Fibroblast of peridontal ligament (primary cell): Measurements from ENCODE around the gene ARPP21.
"Not testable (repeated sequence)": the region's sequence is repeated elsewhere in the genome, so short reads cannot be mapped to it uniquely, and the experiment has no call there.

Experiments used
- DNase-seq: peaks from one replicate; pipeline ENCODE4 v3.0.0-alpha.2; 2010; ENCODE audit errors: extremely low read depth

ARPP21 gene

GRCh38 chr3:35639254-35640186, at the start of gene ARPP21:
ARPP21 (plus strand) TSS chr3:35639525; CDS start chr3:35681752, 42,227 bp downstream.
- DNase-seq = no peak

GRCh38 chr3:35592589-35593295, 46.6 kb upstream of the ARPP21 start:
- no peak for DNase-seq

GRCh38 chr3:35594739-35595138, 44.6 kb upstream of the ARPP21 start:
- no peak for DNase-seq

- DNase-seq = no peak
Observed at GRCh38 chr3:35596335-35596995, 42.9 kb upstream of the ARPP21 start.

- no peak for DNase-seq
Observed at GRCh38 chr3:35597490-35597889, 41.8 kb upstream of the ARPP21 start.

GRCh38 chr3:35598804-35599203, 40.5 kb upstream of the ARPP21 start:
- no peak for DNase-seq

- DNase-seq = no peak
Observed at GRCh38 chr3:35601959-35602358, 37.4 kb upstream of the ARPP21 start.

GRCh38 chr3:35602395-35602936, 36.9 kb upstream of the ARPP21 start:
- DNase-seq = no peak

- no peak for DNase-seq
Observed at GRCh38 chr3:35616346-35616745, 23.0 kb upstream of the ARPP21 start.

GRCh38 chr3:35617370-35617769, 22.0 kb upstream of the ARPP21 start:
- no peak for DNase-seq

GRCh38 chr3:35620238-35620637, 19.1 kb upstream of the ARPP21 start:
- DNase-seq = not testable (repeated sequence)

- no peak for DNase-seq
Observed at GRCh38 chr3:35624698-35625097, 14.6 kb upstream of the ARPP21 start.

- DNase-seq = no peak
Observed at GRCh38 chr3:35633332-35634124, 5.8 kb upstream of the ARPP21 start.

GRCh38 chr3:35635407-35635806, 3.9 kb upstream of the ARPP21 start:
- DNase-seq = no peak

GRCh38 chr3:35635926-35636683, 3.2 kb upstream of the ARPP21 start:
- no peak for DNase-seq

- DNase-seq = no peak
Observed at GRCh38 chr3:35638251-35638979, 910 bp upstream of the ARPP21 start.

GRCh38 chr3:35638980-35639253, 408 bp upstream of the ARPP21 start:
- DNase-seq = no peak

- DNase-seq = no peak
Observed at GRCh38 chr3:35640190-35641165, 1.2 kb downstream of the ARPP21 start.

- DNase-seq = no peak
Observed at GRCh38 chr3:35641331-35641730, 2.0 kb downstream of the ARPP21 start.
